ENCODE data around the gene GET4.

Gene GET4

GRCh38 chr7:886626-887487, 10.5 kb downstream of the GET4 start:
- no peak for DNase-seq

- no peak for DNase-seq
Measured at GRCh38 chr7:887488-887820, 11.1 kb downstream of the GET4 start.

DNA sequence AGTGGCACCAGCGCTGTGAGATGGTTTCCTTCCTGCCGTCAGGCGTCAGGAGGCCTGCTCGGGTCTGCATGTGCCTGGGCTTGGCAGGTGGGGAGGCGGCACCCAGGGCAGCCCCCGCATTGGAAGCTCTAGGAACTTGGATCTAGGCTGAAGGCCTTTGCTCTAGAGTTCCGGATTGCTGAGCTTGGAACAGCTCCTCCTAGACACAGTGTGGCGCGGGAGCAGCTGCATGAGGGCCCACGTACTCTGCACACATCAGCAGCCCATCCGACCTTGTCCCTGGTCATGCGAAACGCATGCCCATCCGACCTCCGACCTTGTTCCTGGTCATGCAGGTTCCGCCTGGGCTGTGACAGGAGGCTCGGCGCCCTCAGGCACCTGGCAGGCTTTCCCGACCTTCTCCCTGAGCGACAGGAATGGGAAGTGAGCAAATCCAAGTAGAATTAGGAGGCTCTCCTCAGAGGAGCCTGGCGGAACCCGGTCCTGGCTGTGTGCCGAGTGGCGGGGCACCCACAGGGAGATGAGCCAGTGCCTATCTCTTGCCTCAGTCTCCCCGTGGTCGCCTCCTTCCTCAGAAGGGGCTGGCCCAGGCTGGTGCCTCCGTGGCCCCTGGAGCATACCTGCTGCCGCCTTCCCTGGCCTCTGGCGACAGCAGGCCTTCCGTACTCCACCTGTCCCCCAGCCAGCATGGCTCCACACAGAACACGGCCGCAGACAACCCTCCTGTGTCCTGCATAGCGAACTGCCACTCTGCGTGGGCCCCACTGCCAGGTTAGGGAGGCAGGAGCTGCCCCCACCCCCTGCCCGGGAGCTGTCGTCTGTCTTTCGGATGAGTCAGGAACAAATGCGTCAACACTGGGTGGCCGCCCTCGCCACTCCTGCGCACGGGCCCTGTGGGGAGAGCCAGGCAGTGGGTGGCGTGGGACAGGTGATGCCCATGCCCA, 12.0 kb downstream of the GET4 start:
- DNase-seq, result no peak

DNA sequence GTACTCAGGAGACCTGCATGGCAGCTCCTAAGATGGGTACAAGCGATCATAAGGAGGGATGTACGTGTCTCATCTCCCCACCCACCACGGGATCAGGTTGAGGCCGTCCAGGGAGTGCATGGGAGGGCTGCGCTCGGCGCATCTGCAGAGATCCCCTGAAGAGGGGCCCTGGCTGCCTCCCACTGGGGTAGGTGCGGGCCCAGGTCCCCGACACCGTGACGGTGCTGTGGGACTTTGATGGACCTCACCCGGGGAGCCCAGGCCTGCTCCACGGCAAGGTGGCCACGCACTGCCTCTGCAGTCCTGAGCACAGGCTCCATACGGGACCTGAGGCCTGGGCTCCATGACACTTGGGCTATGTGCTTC, 12.7 kb downstream of the GET4 start:
- DNase-seq, result no peak

- DNase-seq, result no peak
Measured at GRCh38 chr7:889391-889790, 13.0 kb downstream of the GET4 start.

DNA sequence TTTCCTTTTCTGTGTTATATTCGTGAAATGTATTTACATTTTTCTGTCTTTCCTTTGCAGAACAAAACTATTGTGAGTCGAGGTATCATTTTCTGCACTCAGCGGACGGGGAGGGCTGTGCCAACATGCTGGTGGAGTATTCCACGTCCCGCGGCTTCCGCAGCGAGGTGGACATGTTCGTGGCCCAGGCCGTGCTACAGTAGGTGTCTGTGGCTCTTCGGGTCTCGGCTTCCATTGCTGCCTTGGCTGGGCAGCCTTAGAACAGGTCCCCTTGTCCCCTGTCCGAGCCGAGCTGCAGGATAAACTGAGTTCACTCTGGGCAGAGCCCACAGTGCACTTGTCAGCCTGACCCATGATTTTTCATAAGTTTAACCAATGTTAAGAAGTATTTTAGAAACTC, 14.5 kb downstream of the GET4 start:
- DNase-seq, result no peak

DNA sequence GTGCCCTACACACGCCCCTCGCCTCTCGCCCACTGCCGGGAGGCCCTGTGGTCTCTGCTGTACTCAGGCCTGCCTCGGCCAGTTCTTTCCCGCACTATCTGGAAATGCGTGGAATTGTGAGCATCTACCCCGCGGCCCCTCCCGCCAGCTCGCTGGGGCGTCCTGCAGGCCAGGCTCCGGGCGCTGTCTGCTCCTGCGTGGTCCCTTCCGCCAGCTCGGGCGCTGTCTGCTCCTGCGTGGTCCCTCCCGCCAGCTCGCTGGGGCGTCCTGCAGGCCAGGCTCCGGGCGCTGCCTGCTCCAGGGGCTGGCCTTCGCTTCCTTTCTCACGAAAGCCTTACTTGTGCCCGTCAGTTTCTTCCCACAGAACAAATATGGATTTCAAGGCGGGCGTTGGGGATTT, 14.9 kb downstream of the GET4 start:
- no peak for DNase-seq

DNA sequence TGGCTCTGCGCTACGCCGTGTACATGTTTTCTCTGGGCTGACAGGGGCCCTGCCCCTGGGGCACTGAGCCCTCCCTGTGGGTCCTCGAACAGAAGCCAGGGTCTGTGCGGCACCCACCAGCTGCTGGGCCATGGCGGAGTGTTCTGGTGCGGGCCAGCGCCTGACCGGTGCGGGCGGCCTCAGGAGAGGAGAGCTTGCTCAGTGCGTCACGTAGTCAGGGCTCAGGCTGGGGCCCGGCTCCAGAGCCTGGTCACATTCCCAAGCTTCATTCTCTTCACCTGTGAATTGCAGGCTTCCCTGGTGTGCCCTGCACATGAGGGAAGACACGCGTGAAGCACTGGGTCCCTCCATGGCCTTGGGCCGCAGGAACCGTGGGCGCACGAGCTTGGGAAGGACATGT, 15.5 kb downstream of the GET4 start:
- DNase-seq, result no peak

- DNase-seq, result no peak
Measured at GRCh38 chr7:892648-893593, 16.6 kb downstream of the GET4 start.

- no peak for DNase-seq
Measured at GRCh38 chr7:893686-894085, 17.3 kb downstream of the GET4 start.

DNA sequence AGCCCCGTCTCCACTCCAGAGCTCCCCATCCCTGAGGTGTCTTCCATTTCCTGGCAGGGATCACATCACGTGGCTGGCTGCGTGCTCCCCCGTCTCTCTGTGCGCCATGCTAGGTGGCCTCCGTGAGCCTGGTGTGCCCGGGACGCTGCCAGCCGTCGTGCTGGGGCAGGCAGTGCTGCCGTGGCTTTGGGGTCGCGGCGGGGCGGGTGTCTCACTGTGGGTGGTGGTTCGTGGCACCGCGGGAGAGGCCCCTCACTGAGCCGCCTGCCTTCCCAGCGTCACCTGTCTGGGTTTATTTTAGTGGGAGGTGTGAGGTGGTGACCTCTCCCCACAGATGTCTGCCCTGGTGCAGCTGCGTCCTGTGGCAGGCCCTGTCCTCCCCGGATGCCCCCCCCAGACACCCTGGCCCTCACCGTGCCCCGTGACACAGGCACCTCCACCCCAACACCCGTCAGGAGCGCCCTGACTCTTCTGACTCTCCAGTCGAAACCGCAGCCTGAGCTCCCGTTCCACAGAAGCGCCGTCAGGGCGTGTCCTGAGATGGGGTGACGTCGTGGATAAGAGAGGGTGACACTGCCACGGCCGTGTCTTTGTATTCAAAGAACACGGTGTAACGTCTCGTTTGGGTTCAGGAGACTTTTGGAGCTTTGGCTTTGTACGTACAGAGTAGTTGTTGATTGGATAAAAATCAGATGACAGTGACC, 18.0 kb downstream of the GET4 start:
- DNase-seq, result no peak

GRCh38 chr7:894927-895450, 18.6 kb downstream of the GET4 start:
- no peak for DNase-seq

DNA sequence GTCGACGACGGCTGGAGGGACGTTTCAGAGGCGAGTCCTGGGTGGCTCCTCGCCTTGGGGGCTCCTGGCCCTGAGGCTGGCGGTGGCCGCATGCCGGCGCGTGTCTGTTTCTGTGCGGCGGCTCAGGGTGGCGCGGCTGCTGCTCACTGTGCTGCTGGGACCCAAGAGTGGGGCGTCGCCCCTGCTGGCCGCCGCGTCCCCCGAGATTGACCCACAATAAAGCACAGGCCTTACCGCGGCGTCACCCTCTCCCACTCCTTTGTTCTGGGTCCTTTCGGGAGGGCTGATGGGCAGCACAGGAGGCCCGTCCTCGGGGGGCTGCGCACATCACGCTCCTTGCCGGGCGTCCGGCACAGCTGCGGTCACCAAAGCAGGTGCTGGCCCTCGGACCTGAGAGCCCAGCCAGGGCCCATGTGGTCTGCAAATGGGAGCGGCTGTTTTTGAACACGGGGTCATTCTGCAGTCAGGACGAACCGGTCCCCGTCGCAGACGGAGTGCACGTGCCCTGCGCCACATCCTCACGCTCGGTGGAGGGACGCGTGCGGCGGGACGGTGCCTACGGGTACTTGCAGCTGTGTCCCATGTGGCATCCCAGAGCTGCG, 19.2 kb downstream of the GET4 start:
- DNase-seq, result no peak

- DNase-seq, result no peak
Measured at GRCh38 chr7:896346-897075, 20.2 kb downstream of the GET4 start.

GRCh38 chr7:897086-897485, 20.7 kb downstream of the GET4 start:
- no peak for DNase-seq

- no peak for DNase-seq
Measured at GRCh38 chr7:897771-898376, 21.5 kb downstream of the GET4 start.

- no peak for DNase-seq
Measured at GRCh38 chr7:898460-898854, 22.1 kb downstream of the GET4 start.

DNA sequence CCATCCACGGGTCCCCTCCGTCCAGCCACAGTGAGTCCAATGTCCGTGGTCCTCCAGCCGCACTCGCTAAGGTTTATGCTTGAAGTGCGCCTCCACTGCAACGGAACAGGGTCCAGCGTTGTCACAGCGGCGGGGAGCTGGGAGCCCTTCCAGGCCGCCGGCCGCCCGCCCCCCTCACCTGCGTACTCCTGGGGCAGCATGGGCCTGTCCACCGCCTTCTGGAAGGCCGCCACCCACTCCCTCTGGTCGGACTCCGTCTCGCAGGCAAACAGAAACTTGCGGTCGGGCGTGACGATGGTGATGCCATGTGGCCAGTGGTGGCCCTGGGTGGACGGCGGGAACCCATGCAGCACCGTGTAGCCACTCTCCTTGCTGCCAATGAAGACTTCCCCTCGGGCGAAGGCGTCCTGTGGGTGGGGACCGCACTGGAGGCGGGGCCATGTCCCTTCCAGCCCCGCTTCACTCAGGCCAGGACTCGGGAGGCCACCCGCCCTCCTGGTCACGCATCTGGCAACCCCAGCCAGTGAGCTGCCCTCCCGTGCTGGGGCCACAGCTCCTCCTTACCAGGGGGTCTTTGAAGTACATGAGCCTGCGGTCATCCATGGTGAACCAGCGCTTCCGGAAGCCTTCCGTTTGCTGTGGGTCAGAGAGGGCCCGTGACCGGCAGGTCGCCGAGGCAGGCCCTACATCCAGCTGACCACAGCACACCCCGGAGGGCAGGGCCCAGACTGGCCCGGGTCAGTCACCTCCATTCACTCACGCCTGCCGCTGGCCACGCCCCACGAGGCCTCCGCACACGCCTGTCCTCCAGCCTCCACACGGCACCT, 22.7 kb downstream of the GET4 start:
- DNase-seq, result no peak

DNA sequence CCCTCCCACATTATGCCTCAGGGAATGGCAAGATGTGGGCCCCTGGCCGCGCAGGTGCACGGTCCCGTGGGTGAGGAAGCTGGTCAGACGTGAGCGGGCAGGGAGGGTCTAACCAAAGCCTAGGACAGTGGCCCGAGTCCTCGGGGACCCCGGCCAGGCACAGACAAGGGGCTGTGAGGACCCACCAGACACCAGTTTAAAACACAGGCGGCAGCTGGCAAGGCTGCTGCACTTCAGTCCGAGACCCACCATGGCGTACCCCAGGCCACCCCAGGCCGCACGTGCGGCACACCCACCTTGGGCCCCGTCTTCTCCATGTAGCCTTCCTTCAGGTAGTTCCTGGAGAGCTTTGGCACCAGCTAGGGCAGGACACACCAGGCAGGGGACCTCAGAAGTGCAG, 23.5 kb downstream of the GET4 start:
- DNase-seq, result no peak
